ENCODE results near the gene RPL10A.
A peak's percentile ranks its signal among the peaks of the same experiment; 100 is the strongest.

RPL10A gene

GRCh38 chr6:35497571-35498421 is 29.6 kb downstream of the RPL10A start:
- H3K4me1 ChIP-seq (ENCODE audit: insufficient read depth, low read length) = peaks cover 45% of the 10 kb centered on the region

DNA sequence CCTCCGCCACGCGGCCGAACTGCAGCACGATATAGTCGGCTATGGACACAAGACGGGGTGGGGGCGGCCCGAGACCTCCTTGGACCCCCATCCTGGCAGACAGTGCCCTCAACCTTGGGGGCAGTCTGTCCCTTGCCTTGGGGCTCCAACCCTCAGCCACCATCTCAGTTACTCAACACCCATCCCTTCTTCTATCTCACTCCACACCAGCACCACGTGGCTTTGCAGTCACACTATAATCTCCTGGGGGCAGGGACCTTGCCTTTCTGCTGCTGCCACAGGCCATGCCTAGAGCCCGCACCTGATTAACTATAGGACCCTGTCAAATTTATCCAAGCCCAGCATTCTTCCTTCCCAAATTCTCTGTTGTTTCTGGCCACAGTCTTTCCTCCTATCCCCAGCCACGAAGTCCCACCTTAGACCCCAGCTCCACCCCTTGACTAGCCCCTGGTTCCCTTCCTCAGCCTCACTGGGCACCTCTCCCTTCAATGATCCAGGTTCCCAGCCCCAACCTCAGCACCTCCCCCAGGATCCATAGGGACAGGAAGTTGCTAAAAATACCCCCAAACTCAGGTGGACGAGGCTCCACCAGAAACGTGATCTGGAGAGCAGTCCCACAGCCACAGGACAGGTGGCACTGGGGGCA is 30.3 kb downstream of the RPL10A start:
- Histone ChIP-seq H3K36me3 (ENCODE audit: insufficient read depth, low read length) (no peaks in the 10 kb centered on the region), H3K9me3 (ENCODE audit: control insufficient read depth, insufficient read depth, low read length) (no peaks in the 10 kb centered on the region), H3K4me1 (ENCODE audit: insufficient read depth, low read length) (peaks cover 39% of the 10 kb centered on the region), H3K9ac (ENCODE audit: low read depth, low read length) (peak overlapping the region; percentile 83)

More at GRCh38 chr6:35497571-35498421, 29.6 kb downstream of the RPL10A start:
- no peaks in the 10 kb centered on the region for H3K36me3 ChIP-seq (ENCODE audit: insufficient read depth, low read length)
- H3K9ac ChIP-seq (ENCODE audit: low read depth, low read length) = peak overlapping the region; percentile 83
- H3K9me3 ChIP-seq (ENCODE audit: control insufficient read depth, insufficient read depth, low read length) = no peaks in the 10 kb centered on the region

DNA sequence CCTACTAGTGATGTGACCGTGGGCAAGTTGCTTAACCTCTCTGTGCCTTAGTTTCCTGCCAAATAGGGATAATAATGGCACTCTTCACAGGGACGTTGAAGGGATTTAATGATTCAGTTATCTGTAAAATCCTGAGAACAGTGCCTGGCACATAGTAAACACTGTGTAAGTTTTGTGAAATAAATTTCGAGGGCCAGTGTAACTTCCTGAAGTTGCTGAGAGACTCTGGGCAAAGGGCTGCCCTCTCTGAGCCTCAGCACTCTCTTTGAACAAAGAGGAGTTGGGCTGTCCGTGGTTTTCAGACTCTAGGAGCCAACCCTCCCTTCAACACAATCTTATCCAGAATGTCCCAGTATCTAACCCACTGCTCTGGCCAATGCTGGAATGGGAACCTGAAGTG is 31.2 kb downstream of the RPL10A start:
- no peaks in the 10 kb centered on the region for H3K9me3 ChIP-seq (ENCODE audit: control insufficient read depth, insufficient read depth, low read length)
- H3K36me3 ChIP-seq (ENCODE audit: insufficient read depth, low read length) = no peaks in the 10 kb centered on the region
- H3K9ac ChIP-seq (ENCODE audit: low read depth, low read length) = no peak overlapping the region
- H3K4me1 ChIP-seq (ENCODE audit: insufficient read depth, low read length) = peaks cover 30% of the 10 kb centered on the region

DNA sequence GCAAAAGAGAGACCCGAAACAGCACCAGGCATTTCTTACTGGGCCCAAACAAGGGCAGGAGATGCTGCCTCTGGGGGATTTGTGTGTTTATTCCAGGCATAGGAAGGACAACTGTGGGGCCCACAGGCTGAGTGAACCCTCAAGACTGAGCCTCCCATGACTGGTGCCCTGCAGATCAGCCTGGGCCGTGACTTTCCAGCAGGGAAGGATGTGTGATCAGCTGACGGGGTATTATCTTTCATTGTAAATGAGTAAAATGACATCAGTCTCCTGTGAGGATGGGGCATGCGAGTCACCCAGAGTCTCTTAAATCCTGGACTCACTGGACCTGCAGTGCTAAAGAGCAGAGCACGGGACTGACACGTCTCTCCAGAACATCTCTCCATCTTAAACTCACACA is 32.6 kb downstream of the RPL10A start:
- Histone ChIP-seq H3K9ac (ENCODE audit: low read depth, low read length) (no peak overlapping the region), H3K9me3 (ENCODE audit: control insufficient read depth, insufficient read depth, low read length) (no peaks in the 10 kb centered on the region), H3K4me1 (ENCODE audit: insufficient read depth, low read length) (peaks cover 19% of the 10 kb centered on the region), H3K36me3 (ENCODE audit: insufficient read depth, low read length) (no peaks in the 10 kb centered on the region)

- no peaks in the 10 kb centered on the region for H3K9me3 ChIP-seq (ENCODE audit: control insufficient read depth, insufficient read depth, low read length)
- no peak overlapping the region for H3K9ac ChIP-seq (ENCODE audit: low read depth, low read length)
- no peaks in the 10 kb centered on the region for H3K36me3 ChIP-seq (ENCODE audit: insufficient read depth, low read length)
- peaks cover 19% of the 10 kb centered on the region for H3K4me1 ChIP-seq (ENCODE audit: insufficient read depth, low read length)
These were observed 33.6 kb downstream of the RPL10A start for GRCh38 chr6:35501784-35502183.

- Histone ChIP-seq H3K36me3 (ENCODE audit: insufficient read depth, low read length) (no peaks in the 10 kb centered on the region), H3K4me1 (ENCODE audit: insufficient read depth, low read length) (peaks cover 25% of the 10 kb centered on the region), H3K9ac (ENCODE audit: low read depth, low read length) (no peak overlapping the region), H3K9me3 (ENCODE audit: control insufficient read depth, insufficient read depth, low read length) (no peaks in the 10 kb centered on the region)
These were observed 35.3 kb downstream of the RPL10A start for GRCh38 chr6:35503534-35503933.

GRCh38 chr6:35505999-35506412 is 37.8 kb downstream of the RPL10A start:
- no peaks in the 10 kb centered on the region for H3K9me3 ChIP-seq (ENCODE audit: control insufficient read depth, insufficient read depth, low read length)
- peaks cover 23% of the 10 kb centered on the region; the same call in 1 of the 2 replicates for H3K4me1 ChIP-seq (ENCODE audit: insufficient read depth, low read length)
- no peaks in the 10 kb centered on the region for H3K36me3 ChIP-seq (ENCODE audit: insufficient read depth, low read length)
- H3K9ac ChIP-seq (ENCODE audit: low read depth, low read length) = peak overlapping the region; percentile 24

GRCh38 chr6:35506536-35506935 is 38.3 kb downstream of the RPL10A start:
- no peaks in the 10 kb centered on the region for H3K36me3 ChIP-seq (ENCODE audit: insufficient read depth, low read length)
- peaks cover 25% of the 10 kb centered on the region; the same call in 1 of the 2 replicates for H3K4me1 ChIP-seq (ENCODE audit: insufficient read depth, low read length)
- H3K9ac ChIP-seq (ENCODE audit: low read depth, low read length) = no peak overlapping the region; the same call in 1 of the 2 replicates
- H3K9me3 ChIP-seq (ENCODE audit: control insufficient read depth, insufficient read depth, low read length) = no peaks in the 10 kb centered on the region

DNA sequence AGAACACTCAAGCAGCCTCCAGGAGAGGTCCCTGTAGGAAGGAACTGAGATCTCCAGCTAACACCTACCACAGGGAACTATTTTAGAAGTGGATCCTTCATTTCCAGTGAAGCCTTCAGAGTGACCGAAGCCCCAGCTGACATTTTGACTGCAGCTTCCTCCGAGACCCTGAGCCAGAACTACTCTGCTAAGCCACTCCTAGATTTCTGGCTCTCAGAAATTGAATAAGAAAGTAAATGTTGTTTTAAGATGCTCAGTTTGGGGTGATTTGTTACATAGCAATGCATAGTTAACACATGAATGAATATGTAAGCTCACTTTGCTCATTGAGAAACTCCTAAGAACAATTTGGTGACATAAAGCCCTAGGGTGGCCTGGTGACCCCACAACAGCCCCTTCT is 39.0 kb downstream of the RPL10A start:
- Histone ChIP-seq H3K9ac (ENCODE audit: low read depth, low read length) (no peak overlapping the region), H3K36me3 (ENCODE audit: insufficient read depth, low read length) (no peaks in the 10 kb centered on the region), H3K9me3 (ENCODE audit: control insufficient read depth, insufficient read depth, low read length) (no peaks in the 10 kb centered on the region)

DNA sequence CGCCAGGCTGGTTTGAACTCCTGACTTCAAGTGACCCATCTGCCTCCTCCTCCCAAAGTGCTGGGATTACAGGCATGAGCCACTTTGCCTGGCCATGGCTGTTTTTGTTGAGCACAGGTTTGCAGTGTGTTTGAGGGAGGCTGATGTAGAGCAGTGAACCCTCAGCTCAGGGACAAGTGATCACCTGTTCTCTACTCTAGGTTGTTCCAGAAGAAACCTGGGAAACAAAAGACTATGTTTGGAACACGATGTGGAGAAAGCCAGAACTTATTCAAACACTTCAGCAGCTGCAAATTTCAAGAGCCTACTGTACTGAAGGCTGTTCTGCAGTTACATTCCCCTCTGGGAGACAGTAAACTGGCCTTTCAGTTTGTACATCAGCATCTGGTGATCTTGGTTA is 39.8 kb downstream of the RPL10A start:
- peaks cover 25% of the 10 kb centered on the region; the same call in 1 of the 2 replicates for H3K4me1 ChIP-seq (ENCODE audit: insufficient read depth, low read length)
- H3K9me3 ChIP-seq (ENCODE audit: control insufficient read depth, insufficient read depth, low read length) = no peaks in the 10 kb centered on the region
- no peaks in the 10 kb centered on the region for H3K36me3 ChIP-seq (ENCODE audit: insufficient read depth, low read length)
- no peak overlapping the region for H3K9ac ChIP-seq (ENCODE audit: low read depth, low read length)

More for the DNA sequence above, 39.0 kb downstream of the RPL10A start:
- peaks cover 25% of the 10 kb centered on the region; the same call in 1 of the 2 replicates for H3K4me1 ChIP-seq (ENCODE audit: insufficient read depth, low read length)

- H3K9ac ChIP-seq (ENCODE audit: low read depth, low read length) = no peak overlapping the region
- peaks cover 25% of the 10 kb centered on the region; the same call in 1 of the 2 replicates for H3K4me1 ChIP-seq (ENCODE audit: insufficient read depth, low read length)
- H3K36me3 ChIP-seq (ENCODE audit: insufficient read depth, low read length) = no peaks in the 10 kb centered on the region
- no peaks in the 10 kb centered on the region for H3K9me3 ChIP-seq (ENCODE audit: control insufficient read depth, insufficient read depth, low read length)
These were observed 40.3 kb downstream of the RPL10A start for GRCh38 chr6:35508542-35508941.

DNA sequence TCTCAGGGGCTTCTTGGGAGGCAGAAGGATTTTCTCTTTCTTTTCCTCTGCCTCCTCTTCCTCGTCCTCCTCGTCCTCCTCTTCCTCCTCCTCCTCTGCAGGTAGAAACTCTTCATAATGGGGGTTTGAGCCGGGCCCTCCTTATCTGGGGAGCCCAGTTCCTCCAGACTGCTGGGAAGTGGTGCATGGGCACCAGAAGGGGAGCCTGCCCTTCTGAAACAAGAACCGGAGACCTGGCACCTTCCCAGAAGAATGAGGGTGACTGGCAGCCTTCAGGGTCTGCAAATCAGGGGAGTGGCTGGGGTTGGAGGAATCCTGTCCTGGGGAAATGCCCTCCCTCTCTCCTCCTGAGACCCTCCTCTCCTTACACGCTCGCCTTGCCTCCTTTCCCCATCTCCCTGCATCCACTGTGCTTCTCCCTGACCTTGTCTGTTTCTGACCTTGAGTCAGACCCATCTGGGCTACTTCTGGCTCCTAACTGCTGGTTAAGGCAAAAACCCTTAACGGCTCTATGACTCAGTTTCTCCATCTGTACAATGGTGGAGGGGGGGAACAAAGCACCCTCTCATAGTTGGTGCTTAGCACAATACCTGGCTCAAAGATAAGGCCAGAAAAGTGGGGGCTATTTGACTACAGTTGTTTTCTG is 42.8 kb downstream of the RPL10A start:
- Histone ChIP-seq H3K4me1 (ENCODE audit: insufficient read depth, low read length) (peaks cover 25% of the 10 kb centered on the region; the same call in 1 of the 2 replicates), H3K9me3 (ENCODE audit: control insufficient read depth, insufficient read depth, low read length) (no peaks in the 10 kb centered on the region), H3K36me3 (ENCODE audit: insufficient read depth, low read length) (no peaks in the 10 kb centered on the region), H3K9ac (ENCODE audit: low read depth, low read length) (peak overlapping the region; percentile 61; the same call in 1 of the 2 replicates)

DNA sequence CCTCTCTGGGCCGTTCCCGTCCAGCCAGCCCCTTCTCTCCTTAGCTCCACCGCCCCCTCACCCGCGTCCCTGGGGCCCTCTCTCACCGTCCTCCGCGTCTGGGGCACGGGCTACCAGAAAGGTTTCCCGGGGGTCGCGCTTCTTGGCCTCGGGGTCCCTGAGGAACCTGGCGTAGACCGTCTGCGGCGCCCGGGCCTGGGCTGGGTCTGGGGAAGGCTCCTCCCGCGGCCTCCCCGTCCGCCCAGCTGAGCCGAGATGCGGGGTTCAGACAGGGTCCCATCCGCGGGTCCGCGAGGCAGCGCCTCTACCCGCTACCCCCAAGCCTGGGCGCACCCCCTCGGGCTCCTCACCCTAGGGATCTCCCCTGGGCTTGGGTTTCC is 43.4 kb downstream of the RPL10A start:
- Histone ChIP-seq H3K36me3 (ENCODE audit: insufficient read depth, low read length) (no peaks in the 10 kb centered on the region), H3K9ac (ENCODE audit: low read depth, low read length) (peak overlapping the region; percentile 61; the same call in 1 of the 2 replicates), H3K4me1 (ENCODE audit: insufficient read depth, low read length) (peaks cover 25% of the 10 kb centered on the region; the same call in 1 of the 2 replicates), H3K9me3 (ENCODE audit: control insufficient read depth, insufficient read depth, low read length) (no peaks in the 10 kb centered on the region)

- H3K4me1 ChIP-seq (ENCODE audit: insufficient read depth, low read length) = peaks cover 24% of the 10 kb centered on the region; the same call in 1 of the 2 replicates
- H3K9me3 ChIP-seq (ENCODE audit: control insufficient read depth, insufficient read depth, low read length) = no peaks in the 10 kb centered on the region
- peak overlapping the region; percentile 48; the same call in 1 of the 2 replicates for H3K9ac ChIP-seq (ENCODE audit: low read depth, low read length)
- H3K36me3 ChIP-seq (ENCODE audit: insufficient read depth, low read length) = no peaks in the 10 kb centered on the region
These were observed 43.8 kb downstream of the RPL10A start for GRCh38 chr6:35512006-35512405.

Measured in ES-I3 (cell line).